Measurements from ENCODE around the gene PHYHIPL. TPM values are rescaled to one million over a fixed set of nuclear protein-coding genes. Genes with fewer than 3 reads are reported as not detected.

Gene PHYHIPL
- total RNA-seq, 1 experiment from 2014 or later = not detected

- H3K36me3 ChIP-seq (replicated peaks; ENCODE audit: control insufficient read depth, insufficient read depth, low read length) = no peaks in the 10 kb centered on the region
- H3K27me3 ChIP-seq (ENCODE audit: control insufficient read depth, insufficient read depth, low read length) = no peaks in the 10 kb centered on the region
- no peak overlapping the region for H3K4me3 ChIP-seq (ENCODE audit: insufficient read depth, low read depth, low read length)
- no peak for DNase-seq
Measured at GRCh38 chr10:59257224-59257623, 80.8 kb downstream of the PHYHIPL start.

DNA sequence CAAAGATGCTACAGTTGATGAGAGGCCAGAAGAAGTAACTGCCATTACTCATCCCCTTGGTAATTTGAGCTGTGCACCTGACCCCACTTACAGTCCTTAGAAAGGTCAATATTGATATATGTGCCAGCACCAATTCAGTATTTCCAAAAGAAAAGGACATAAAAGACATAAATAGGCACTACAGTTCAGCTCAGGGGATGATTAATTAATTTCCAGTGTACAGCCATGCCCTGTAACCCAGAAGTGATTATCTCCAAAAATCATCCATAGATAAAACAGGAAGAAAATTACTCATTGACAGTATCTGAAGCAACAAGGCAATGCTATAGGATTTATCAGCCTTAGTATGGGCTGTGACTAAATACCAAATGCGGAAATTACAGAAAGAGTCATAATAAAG, 82.4 kb downstream of the PHYHIPL start:
- Histone ChIP-seq H3K36me3 (replicated peaks; ENCODE audit: control insufficient read depth, insufficient read depth, low read length) (no peaks in the 10 kb centered on the region), H3K4me3 (ENCODE audit: insufficient read depth, low read depth, low read length) (no peak overlapping the region), H3K27me3 (ENCODE audit: control insufficient read depth, insufficient read depth, low read length) (no peaks in the 10 kb centered on the region)
- DNase-seq = no peak

DNA sequence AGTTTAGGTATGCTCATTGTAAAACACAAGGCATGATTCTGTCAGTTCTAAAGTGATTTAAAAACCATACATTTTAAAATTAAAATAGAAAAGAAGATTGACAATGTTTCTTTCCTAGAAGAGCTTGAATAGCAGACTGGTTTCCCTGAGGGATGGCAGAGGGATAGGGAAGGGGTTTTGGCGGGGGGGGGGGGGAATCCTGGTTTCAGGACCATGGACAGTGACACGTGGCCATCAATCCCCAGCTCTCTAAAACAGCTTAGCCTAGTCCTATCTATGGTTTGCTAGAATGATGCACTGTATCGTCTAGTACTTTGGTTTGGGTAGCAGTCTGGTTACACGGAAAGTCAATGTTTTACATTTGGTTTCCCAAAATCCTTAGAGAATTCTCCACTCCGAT, 88.7 kb downstream of the PHYHIPL start:
- Histone ChIP-seq H3K27me3 (ENCODE audit: control insufficient read depth, insufficient read depth, low read length) (no peaks in the 10 kb centered on the region), H3K4me3 (ENCODE audit: insufficient read depth, low read depth, low read length) (no peak overlapping the region), H3K36me3 (replicated peaks; ENCODE audit: control insufficient read depth, insufficient read depth, low read length) (no peaks in the 10 kb centered on the region)
- peak; percentile 26 for DNase-seq

GRCh38 chr10:59266321-59266720, 89.9 kb downstream of the PHYHIPL start:
- Histone ChIP-seq H3K27me3 (ENCODE audit: control insufficient read depth, insufficient read depth, low read length) (no peaks in the 10 kb centered on the region), H3K4me3 (ENCODE audit: insufficient read depth, low read depth, low read length) (no peak overlapping the region), H3K36me3 (replicated peaks; ENCODE audit: control insufficient read depth, insufficient read depth, low read length) (no peaks in the 10 kb centered on the region)
- no peak for DNase-seq

DNA sequence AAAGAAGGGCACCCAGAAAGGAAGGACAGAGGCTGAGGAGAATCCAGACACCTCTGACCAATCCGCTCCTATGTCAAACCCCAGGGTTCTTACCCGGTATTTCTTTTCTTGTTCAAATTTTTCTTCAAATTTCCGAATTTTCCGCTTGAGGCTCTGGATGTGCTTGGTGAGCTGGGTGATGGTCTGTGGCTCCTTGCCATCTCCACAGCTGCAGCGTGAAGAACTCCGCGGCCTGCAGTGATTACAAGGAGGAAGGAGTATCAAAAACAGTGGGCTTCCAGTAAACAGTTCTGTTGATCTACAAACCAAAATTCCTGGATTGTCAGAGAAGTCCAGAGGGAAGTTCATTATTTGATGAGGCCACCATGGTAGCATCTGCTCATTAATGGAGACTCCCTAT, 92.0 kb downstream of the PHYHIPL start:
- DNase-seq = no peak
- Histone ChIP-seq H3K27me3 (ENCODE audit: control insufficient read depth, insufficient read depth, low read length) (no peaks in the 10 kb centered on the region), H3K4me3 (ENCODE audit: insufficient read depth, low read depth, low read length) (no peak overlapping the region), H3K36me3 (replicated peaks; ENCODE audit: control insufficient read depth, insufficient read depth, low read length) (no peaks in the 10 kb centered on the region)

- Histone ChIP-seq H3K4me3 (ENCODE audit: insufficient read depth, low read depth, low read length) (no peak overlapping the region), H3K36me3 (replicated peaks; ENCODE audit: control insufficient read depth, insufficient read depth, low read length) (no peaks in the 10 kb centered on the region), H3K27me3 (ENCODE audit: control insufficient read depth, insufficient read depth, low read length) (no peaks in the 10 kb centered on the region)
- DNase-seq = no peak
Measured at GRCh38 chr10:59269651-59270050, 93.2 kb downstream of the PHYHIPL start.

GRCh38 chr10:59270492-59270891, 94.0 kb downstream of the PHYHIPL start:
- H3K4me3 ChIP-seq (ENCODE audit: insufficient read depth, low read depth, low read length) = no peak overlapping the region
- no peaks in the 10 kb centered on the region for H3K36me3 ChIP-seq (replicated peaks; ENCODE audit: control insufficient read depth, insufficient read depth, low read length)
- no peaks in the 10 kb centered on the region for H3K27me3 ChIP-seq (ENCODE audit: control insufficient read depth, insufficient read depth, low read length)
- DNase-seq = no peak

GRCh38 chr10:59271160-59271559, 94.7 kb downstream of the PHYHIPL start:
- Histone ChIP-seq H3K4me3 (ENCODE audit: insufficient read depth, low read depth, low read length) (no peak overlapping the region), H3K36me3 (replicated peaks; ENCODE audit: control insufficient read depth, insufficient read depth, low read length) (no peaks in the 10 kb centered on the region), H3K27me3 (ENCODE audit: control insufficient read depth, insufficient read depth, low read length) (no peaks in the 10 kb centered on the region)
- no peak for DNase-seq

- H3K36me3 ChIP-seq (replicated peaks; ENCODE audit: control insufficient read depth, insufficient read depth, low read length) = no peaks in the 10 kb centered on the region
Measured at GRCh38 chr10:59272061-59272460, 95.6 kb downstream of the PHYHIPL start.

GRCh38 chr10:59273445-59273844, 97.0 kb downstream of the PHYHIPL start:
- no peak for DNase-seq
- H3K4me3 ChIP-seq (ENCODE audit: insufficient read depth, low read depth, low read length) = no peak overlapping the region

More at GRCh38 chr10:59272061-59272460, 95.6 kb downstream of the PHYHIPL start:
- DNase-seq = no peak
- H3K4me3 ChIP-seq (ENCODE audit: insufficient read depth, low read depth, low read length) = no peak overlapping the region
- H3K27me3 ChIP-seq (ENCODE audit: control insufficient read depth, insufficient read depth, low read length) = no peaks in the 10 kb centered on the region

DNA sequence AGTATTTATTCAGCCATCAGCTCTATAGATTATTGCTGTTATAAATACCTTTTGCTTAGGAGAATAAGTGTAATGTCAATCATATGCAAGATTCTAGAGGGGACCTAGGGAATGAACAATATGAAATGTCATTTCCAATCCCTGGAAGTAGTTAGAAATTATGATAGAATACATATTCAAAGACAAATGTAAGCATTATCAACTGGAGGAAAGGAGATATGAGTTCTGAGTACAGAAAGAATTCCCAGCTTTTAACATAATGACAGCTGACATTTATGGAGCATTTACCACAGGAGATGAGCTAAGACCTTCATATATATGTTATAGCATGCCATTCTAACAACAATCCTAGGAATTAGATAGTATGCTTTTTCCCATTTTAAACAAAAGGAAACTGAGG, 99.7 kb downstream of the PHYHIPL start:
- H3K36me3 ChIP-seq (replicated peaks; ENCODE audit: control insufficient read depth, insufficient read depth, low read length) = no peaks in the 10 kb centered on the region
- H3K27me3 ChIP-seq (ENCODE audit: control insufficient read depth, insufficient read depth, low read length) = no peaks in the 10 kb centered on the region
- H3K4me3 ChIP-seq (ENCODE audit: insufficient read depth, low read depth, low read length) = no peak overlapping the region
- no peak for DNase-seq

More at GRCh38 chr10:59273445-59273844, 97.0 kb downstream of the PHYHIPL start:
- no peaks in the 10 kb centered on the region for H3K27me3 ChIP-seq (ENCODE audit: control insufficient read depth, insufficient read depth, low read length)
- H3K36me3 ChIP-seq (replicated peaks; ENCODE audit: control insufficient read depth, insufficient read depth, low read length) = no peaks in the 10 kb centered on the region

- no peak for DNase-seq
- Histone ChIP-seq H3K27me3 (ENCODE audit: control insufficient read depth, insufficient read depth, low read length) (no peaks in the 10 kb centered on the region), H3K4me3 (ENCODE audit: insufficient read depth, low read depth, low read length) (no peak overlapping the region), H3K36me3 (replicated peaks; ENCODE audit: control insufficient read depth, insufficient read depth, low read length) (no peaks in the 10 kb centered on the region)
Measured at GRCh38 chr10:59276919-59277318, 100.5 kb downstream of the PHYHIPL start.

DNA sequence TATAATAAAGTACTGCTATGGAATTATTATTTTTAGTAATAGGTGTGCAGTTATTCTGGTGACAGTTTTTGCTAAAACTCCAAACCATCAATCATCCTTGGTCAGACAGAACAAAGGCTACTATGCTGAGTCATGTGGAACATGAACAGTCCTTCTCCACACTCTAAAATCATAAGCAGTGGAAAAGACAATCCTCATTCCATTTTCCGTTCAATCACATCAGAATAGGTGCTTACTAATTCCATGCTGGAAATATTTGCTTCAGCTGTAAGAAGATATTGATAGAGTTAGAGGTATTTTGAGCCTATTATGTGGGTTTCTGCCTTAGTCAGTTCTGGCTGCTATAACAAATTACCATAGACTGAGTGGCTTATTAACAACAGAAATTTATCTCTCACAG, 103.0 kb downstream of the PHYHIPL start:
- DNase-seq = no peak
- H3K27me3 ChIP-seq (ENCODE audit: control insufficient read depth, insufficient read depth, low read length) = no peaks in the 10 kb centered on the region
- H3K4me3 ChIP-seq (ENCODE audit: insufficient read depth, low read depth, low read length) = no peak overlapping the region
- H3K36me3 ChIP-seq (replicated peaks; ENCODE audit: control insufficient read depth, insufficient read depth, low read length) = no peaks in the 10 kb centered on the region

- Histone ChIP-seq H3K27me3 (ENCODE audit: control insufficient read depth, insufficient read depth, low read length) (no peaks in the 10 kb centered on the region), H3K36me3 (replicated peaks; ENCODE audit: control insufficient read depth, insufficient read depth, low read length) (no peaks in the 10 kb centered on the region), H3K4me3 (ENCODE audit: insufficient read depth, low read depth, low read length) (no peak overlapping the region)
- DNase-seq = no peak
Measured at GRCh38 chr10:59279991-59280505, 103.6 kb downstream of the PHYHIPL start.

GRCh38 chr10:59281861-59282260, 105.4 kb downstream of the PHYHIPL start:
- no peaks in the 10 kb centered on the region for H3K27me3 ChIP-seq (ENCODE audit: control insufficient read depth, insufficient read depth, low read length)
- H3K4me3 ChIP-seq (ENCODE audit: insufficient read depth, low read depth, low read length) = no peak overlapping the region
- H3K36me3 ChIP-seq (replicated peaks; ENCODE audit: control insufficient read depth, insufficient read depth, low read length) = no peaks in the 10 kb centered on the region
- no peak for DNase-seq

DNA sequence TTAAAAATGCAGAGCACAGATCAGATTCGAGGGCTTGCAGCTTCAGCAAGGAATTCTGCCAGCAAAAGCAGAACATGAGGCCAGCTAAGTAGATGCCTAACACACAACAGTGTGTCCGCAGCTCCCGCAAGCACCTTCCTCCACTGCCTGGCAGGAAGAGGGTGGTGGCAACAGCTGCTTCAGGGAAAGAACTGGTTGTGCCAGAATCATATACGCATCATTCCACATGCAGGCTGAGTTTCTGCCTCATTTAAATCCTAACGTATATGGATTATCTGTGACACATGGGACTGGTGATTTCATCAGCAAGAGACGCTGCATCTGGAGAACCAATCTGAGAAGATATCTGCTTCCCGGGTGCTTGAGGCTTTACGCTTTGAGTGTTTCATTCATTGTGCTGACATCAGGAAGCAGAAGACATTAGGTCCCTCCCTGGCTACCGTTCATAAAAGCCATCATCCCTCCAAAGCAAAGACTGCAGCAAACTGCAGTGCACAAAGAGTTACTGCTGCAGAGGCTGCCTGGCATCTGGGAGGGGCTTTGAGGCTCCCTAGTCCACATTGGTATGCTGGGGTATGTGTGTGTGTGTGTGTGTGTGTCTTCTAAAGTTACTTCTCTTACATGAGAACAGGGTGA, 107.1 kb downstream of the PHYHIPL start:
- no peak overlapping the region for H3K4me3 ChIP-seq (ENCODE audit: insufficient read depth, low read depth, low read length)
- H3K36me3 ChIP-seq (replicated peaks; ENCODE audit: control insufficient read depth, insufficient read depth, low read length) = no peaks in the 10 kb centered on the region
- H3K27me3 ChIP-seq (ENCODE audit: control insufficient read depth, insufficient read depth, low read length) = no peaks in the 10 kb centered on the region
- DNase-seq = no peak

Data from H7 (cell line).